Cardiac fibroblast (primary cell): Measurements from ENCODE around the gene ATXN3.
"Not testable (repeated sequence)": the region's sequence is repeated elsewhere in the genome, so short reads cannot be mapped to it uniquely, and the experiment has no call there.

Source experiments
- DNase-seq, 2 donors: peaks; one replicate each; pipeline versions ENCODE4 v3.0.0 to v3.0.0-alpha.2; 2010; ENCODE audit warnings: low read depth in 2 of 2
- H3K4me3 ChIP-seq, 2 donors: replicated peaks in 1 of 2; 1 replicate in 1 of 2; 2 replicates in 1 of 2; pipeline ENCODE4 v1.5.1; 2011; ENCODE audit warnings: low read depth in 2 of 2, low read length in 2 of 2, mild to moderate bottlenecking in 2 of 2, moderate library complexity in 1 of 2
- CTCF ChIP-seq: IDR thresholded peaks from one replicate; pipeline ENCODE4 v1.5.1; 2011; ENCODE audit warnings: low read depth, mild to moderate bottlenecking, low read length, inconsistent platforms

Gene ATXN3

GRCh38 chr14:92088494-92088893 lies 17.9 kb downstream of the ATXN3 start:
- no peak overlapping the region for H3K4me3 ChIP-seq
- TF ChIP-seq CTCF: no peak
- DNase-seq: no peak

- no peak overlapping the region for H3K4me3 ChIP-seq
- no peak for TF ChIP-seq CTCF
- peak in 1 of 2 donors; percentile 5 for DNase-seq
These were observed 31.8 kb downstream of the ATXN3 start for GRCh38 chr14:92074555-92074954.

GRCh38 chr14:92058006-92058917 lies 48.1 kb downstream of the ATXN3 start:
- no peak for DNase-seq
- no peak overlapping the region for H3K4me3 ChIP-seq
- TF ChIP-seq CTCF: no peak

- no peak overlapping the region for H3K4me3 ChIP-seq
- DNase-seq: no peak
- no peak for TF ChIP-seq CTCF
These were observed 56.6 kb downstream of the ATXN3 start for GRCh38 chr14:92049781-92050180.

- H3K4me3 ChIP-seq: not testable (repeated sequence)
These were observed 57.2 kb downstream of the ATXN3 start for GRCh38 chr14:92049221-92049620.

GRCh38 chr14:92045904-92046303 lies 60.5 kb downstream of the ATXN3 start:
- H3K4me3 ChIP-seq, DNase-seq: not testable (repeated sequence)

More at GRCh38 chr14:92049221-92049620, 57.2 kb downstream of the ATXN3 start:
- DNase-seq: not testable (repeated sequence)

GRCh38 chr14:92041766-92042165 lies 64.6 kb downstream of the ATXN3 start:
- not testable (repeated sequence) for DNase-seq, H3K4me3 ChIP-seq

GRCh38 chr14:92041203-92041602 lies 65.2 kb downstream of the ATXN3 start:
- H3K4me3 ChIP-seq: peak overlapping the region in 1 of 2 donors; percentile 87
- DNase-seq: no peak
- no peak for TF ChIP-seq CTCF
